Mammary epithelial cell (primary cell): ENCODE data around the gene BMPR2.

Experiments
- CTCF ChIP-seq, 2 donors: IDR thresholded peaks in 1 of 2; conservative IDR thresholded peaks in 1 of 2; 2 replicates each; pipeline ENCODE4 v1.5.1; 2011 to 2012; ENCODE audit warnings: inconsistent platforms in 2 of 2, low read length in 2 of 2, mild to moderate bottlenecking in 2 of 2, control low read depth in 1 of 2, low read depth in 1 of 2; ENCODE audit not compliant: insufficient read depth in 1 of 2; ENCODE audit errors: extremely low read depth in 1 of 2
- EZH2 ChIP-seq: IDR thresholded peaks from 2 replicates; pipeline ENCODE4 v1.6.1; 2012; ENCODE audit warnings: low read length, inconsistent platforms, borderline replicate concordance

DNA sequence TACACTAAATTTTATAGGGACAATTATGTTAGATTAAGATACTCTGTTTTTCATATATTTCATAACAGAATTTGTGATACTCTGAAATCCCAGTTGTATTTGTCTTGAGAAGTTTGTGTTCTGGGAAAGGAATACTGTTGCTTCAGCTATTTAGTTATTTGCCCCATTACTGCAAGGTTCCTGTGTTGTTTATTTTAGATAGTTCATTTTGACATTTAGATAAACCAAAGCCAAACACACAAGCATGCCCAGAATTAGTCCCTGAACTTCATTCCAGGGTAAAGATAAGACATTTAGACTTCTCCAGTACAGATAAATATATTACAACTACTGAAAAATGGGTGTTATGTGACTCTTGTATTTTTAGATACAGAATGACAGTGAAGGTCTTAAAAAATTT lies 74.7 kb downstream of the BMPR2 start:
- TF ChIP-seq CTCF (conservative IDR thresholded peaks at IDR 0.05 in 1 of 2, IDR thresholded peaks at IDR 0.05 in 1 of 2; ENCODE audit: extremely low read depth in 1 of 2, insufficient read depth in 1 of 2, low read depth in 1 of 2, low read length in 2 of 2): no peak
- TF ChIP-seq EZH2: no peak
